Endothelial cell (in vitro differentiated cells): ENCODE results near the gene KMT2E. TPM values are rescaled to one million over a fixed set of nuclear protein-coding genes. Genes with fewer than 3 reads are reported as not detected.
"Not testable (repeated sequence)": the region's sequence is repeated elsewhere in the genome, so short reads cannot be mapped to it uniquely, and the experiment has no call there.

Source experiments
- DNase-seq: peaks from one replicate; pipeline ENCODE4 v3.0.0; 2021; ENCODE audit warnings: low spot score
- H3K27ac Mint-ChIP-seq: one replicate; pipeline ENCODE4 v1.8.0; 2021; ENCODE audit warnings: mixed read lengths, inconsistent platforms; ENCODE audit not compliant: unreplicated experiment
- H3K27me3 Mint-ChIP-seq: one replicate; pipeline ENCODE4 v1.8.0; 2021; ENCODE audit warnings: mild to moderate bottlenecking, moderate library complexity, mixed read lengths, inconsistent platforms; ENCODE audit not compliant: unreplicated experiment
- H3K36me3 Mint-ChIP-seq: one replicate; pipeline ENCODE4 v1.8.0; 2021; ENCODE audit warnings: mild to moderate bottlenecking, low read depth, mixed read lengths, inconsistent platforms; ENCODE audit not compliant: unreplicated experiment
- H3K4me1 Mint-ChIP-seq: one replicate; pipeline ENCODE4 v1.8.0; 2021; ENCODE audit warnings: mild to moderate bottlenecking, mixed read lengths, inconsistent platforms; ENCODE audit not compliant: unreplicated experiment
- H3K4me3 Mint-ChIP-seq: one replicate; pipeline ENCODE4 v1.8.0; 2021; ENCODE audit warnings: mild to moderate bottlenecking, mixed read lengths, inconsistent platforms; ENCODE audit not compliant: unreplicated experiment
- H3K9me3 Mint-ChIP-seq: one replicate; pipeline ENCODE4 v1.8.0; 2021; ENCODE audit warnings: mixed read lengths, inconsistent platforms; ENCODE audit not compliant: unreplicated experiment
- total RNA-seq: library from RNA; stranded (reverse); fragmentation: NEBNext Ultra II Directional; extraction: Animal tissue kit (Norgen Biotek cat#: 25700); gene quantifications from one replicate; pipeline ENCODE4 v1.2.1, GENCODE V29; 2021; ENCODE audit not compliant: unreplicated experiment
- TF ChIP-seq, protein P1 (sequence below): fragments of 200-600 bp; sonication (generic); IDR thresholded peaks from one replicate; pipeline ENCODE4 v1.5.0; 2021; ENCODE audit warnings: antibody characterized with exemption; ENCODE audit not compliant: unreplicated experiment

KMT2E gene
- total RNA-seq, 1 donor from 2014 or later = 71.0 TPM

DNA sequence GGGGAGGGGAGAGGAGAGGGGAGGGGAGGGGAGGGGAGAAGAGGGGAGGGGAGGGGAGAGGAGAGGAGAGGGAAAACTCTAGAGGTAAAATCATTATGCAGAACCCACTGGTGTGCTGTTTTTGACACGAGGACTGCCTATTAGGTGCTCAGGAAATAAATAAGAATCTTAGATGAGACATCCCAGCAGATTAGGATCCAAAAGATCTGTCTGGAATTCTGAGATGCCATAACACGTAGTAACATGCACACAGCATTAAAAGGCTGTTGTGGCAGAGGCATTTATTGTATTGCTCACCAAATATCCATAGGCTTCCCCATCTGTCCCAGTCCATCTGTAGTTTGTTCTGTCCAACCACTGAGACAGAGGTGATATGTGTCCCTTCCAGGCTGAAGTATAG lies 40.8 kb upstream of the KMT2E start:
- Mint-ChIP-seq H3K4me1 (no peaks in the 10 kb centered on the region), H3K9me3 (no peaks in the 10 kb centered on the region), H3K36me3 (peaks cover 4% of the 10 kb centered on the region), H3K4me3 (no peak overlapping the region), H3K27me3 (peaks cover 4% of the 10 kb centered on the region), H3K27ac (no peak overlapping the region)
- TF ChIP-seq, protein P1, sequence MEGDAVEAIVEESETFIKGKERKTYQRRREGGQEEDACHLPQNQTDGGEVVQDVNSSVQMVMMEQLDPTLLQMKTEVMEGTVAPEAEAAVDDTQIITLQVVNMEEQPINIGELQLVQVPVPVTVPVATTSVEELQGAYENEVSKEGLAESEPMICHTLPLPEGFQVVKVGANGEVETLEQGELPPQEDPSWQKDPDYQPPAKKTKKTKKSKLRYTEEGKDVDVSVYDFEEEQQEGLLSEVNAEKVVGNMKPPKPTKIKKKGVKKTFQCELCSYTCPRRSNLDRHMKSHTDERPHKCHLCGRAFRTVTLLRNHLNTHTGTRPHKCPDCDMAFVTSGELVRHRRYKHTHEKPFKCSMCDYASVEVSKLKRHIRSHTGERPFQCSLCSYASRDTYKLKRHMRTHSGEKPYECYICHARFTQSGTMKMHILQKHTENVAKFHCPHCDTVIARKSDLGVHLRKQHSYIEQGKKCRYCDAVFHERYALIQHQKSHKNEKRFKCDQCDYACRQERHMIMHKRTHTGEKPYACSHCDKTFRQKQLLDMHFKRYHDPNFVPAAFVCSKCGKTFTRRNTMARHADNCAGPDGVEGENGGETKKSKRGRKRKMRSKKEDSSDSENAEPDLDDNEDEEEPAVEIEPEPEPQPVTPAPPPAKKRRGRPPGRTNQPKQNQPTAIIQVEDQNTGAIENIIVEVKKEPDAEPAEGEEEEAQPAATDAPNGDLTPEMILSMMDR = no peak
- no peak for DNase-seq

DNA sequence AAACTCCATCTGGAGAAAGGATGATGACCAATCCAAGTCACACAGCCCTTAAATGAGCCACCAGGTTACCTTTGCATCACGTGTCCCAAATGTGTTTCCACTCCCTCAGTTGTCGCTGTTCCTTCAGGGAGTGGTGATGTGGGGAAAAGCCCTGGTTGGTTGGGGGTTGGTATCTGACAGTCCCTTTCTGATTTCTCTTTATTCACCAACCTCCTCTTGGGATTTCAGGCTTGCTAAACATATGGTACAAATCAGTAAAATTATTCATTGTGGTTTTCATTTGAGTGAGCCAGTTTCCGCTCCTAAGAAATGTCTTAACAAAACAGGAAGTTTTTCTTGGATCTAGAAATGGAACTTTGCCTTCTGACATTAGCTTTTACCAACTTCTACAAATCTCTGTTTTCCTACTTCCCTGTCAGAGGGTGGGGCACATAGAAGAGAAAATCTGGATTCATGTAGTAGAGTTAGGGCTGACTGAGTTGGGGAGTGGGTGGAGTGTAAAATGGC lies 40.0 kb upstream of the KMT2E start:
- Mint-ChIP-seq H3K4me3 (peak overlapping the region; percentile 31), H3K36me3 (peaks cover 4% of the 10 kb centered on the region), H3K4me1 (peaks cover 3% of the 10 kb centered on the region), H3K27me3 (peaks cover 4% of the 10 kb centered on the region), H3K27ac (no peak overlapping the region), H3K9me3 (no peaks in the 10 kb centered on the region)
- DNase-seq = no peak
- TF ChIP-seq, protein P1 = no peak

DNA sequence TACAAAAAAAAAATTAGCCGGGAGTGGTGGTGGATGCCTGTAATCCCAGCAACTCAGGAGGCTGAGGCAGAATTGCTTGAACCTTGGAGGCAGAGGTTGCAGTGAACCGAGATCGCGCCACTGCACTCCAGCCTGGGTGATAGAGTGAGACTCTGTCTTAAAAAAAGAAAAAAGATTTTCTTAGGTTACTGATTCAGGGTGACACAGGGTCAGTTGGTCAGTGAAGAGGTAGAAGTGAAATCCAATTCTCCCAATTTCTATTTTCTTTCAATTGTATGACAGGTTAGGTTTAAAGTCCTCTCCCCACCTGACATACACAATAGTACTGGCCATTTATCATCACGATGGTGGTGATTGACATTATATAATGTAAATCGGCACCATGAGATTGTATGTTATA lies 38.5 kb upstream of the KMT2E start:
- DNase-seq, H3K9me3 Mint-ChIP-seq, H3K27ac Mint-ChIP-seq, H3K36me3 Mint-ChIP-seq, H3K27me3 Mint-ChIP-seq, H3K4me3 Mint-ChIP-seq: not testable (repeated sequence)
- peaks cover 16% of the 10 kb centered on the region for H3K4me1 Mint-ChIP-seq

DNA sequence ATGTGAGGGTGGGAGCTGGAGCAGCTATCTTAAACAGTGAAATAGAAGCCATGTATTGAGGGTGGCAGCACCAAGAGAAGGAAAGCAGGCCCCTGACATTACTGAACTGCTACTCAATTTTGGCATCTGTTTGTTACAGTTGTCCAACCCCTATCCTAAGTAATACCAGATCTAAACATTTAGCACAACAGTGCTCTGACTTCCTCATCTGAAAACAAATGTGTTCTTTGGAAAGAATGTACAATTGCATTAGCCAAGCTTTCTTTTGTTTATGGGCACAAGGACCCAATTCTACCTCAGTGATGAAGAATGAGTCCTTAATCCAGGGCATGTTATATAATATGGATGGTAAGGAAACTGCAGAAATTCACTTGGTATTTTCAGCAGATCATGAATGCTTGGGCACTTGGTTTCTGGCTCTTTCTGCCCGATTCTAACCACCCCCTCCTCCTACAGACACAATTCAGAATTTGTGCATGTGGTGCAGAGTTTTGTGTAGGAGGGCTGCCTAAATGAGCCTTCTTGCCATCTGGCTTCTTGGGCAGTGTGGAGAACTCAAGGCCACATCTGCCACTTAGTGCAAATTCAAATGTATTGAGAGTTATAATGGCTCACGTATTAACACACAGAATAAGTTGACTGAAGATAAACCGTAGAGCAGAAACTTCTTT lies 36.9 kb upstream of the KMT2E start:
- H3K36me3 Mint-ChIP-seq = peaks cover 4% of the 10 kb centered on the region
- no peaks in the 10 kb centered on the region for H3K9me3 Mint-ChIP-seq
- H3K4me1 Mint-ChIP-seq = peaks cover 16% of the 10 kb centered on the region
- peaks cover 6% of the 10 kb centered on the region for H3K27me3 Mint-ChIP-seq
- no peak overlapping the region for H3K27ac Mint-ChIP-seq
- no peak for DNase-seq
- TF ChIP-seq, protein P1 = no peak
- no peak overlapping the region for H3K4me3 Mint-ChIP-seq

DNA sequence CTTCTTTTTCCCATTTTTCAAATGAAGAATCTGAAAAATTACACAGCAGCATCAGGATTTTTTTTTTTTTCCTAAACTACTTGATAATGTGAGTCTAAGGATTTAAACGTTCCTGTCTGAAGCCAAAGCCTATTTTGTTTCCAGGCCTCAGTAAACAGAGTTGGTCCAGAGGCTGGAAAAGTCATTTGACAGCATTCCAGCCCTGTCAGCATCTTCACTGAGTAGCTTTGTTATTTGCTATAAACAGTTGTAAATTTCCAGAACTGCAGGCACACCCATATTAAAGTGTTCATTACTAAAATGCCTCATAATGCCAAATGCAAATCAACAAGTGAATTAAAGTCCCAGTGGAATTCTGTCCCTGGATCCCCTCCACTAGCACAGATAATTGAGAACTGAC lies 35.5 kb upstream of the KMT2E start:
- TF ChIP-seq, protein P1 = no peak
- Mint-ChIP-seq H3K36me3 (peaks cover 4% of the 10 kb centered on the region), H3K27ac (no peak overlapping the region), H3K4me1 (peaks cover 29% of the 10 kb centered on the region), H3K27me3 (peaks cover 11% of the 10 kb centered on the region), H3K4me3 (no peak overlapping the region), H3K9me3 (no peaks in the 10 kb centered on the region)
- no peak for DNase-seq
